OCI-LY7 (cell line): ENCODE data around the gene SH2D3C. TPM values are rescaled to one million over a fixed set of nuclear protein-coding genes. Genes with fewer than 3 reads are reported as not detected.

ENCODE experiments used
- BruUV-seq: library from RNA; stranded (reverse); fragments of 400-500 nt; replicated peaks from 2 replicates; lab custom pipeline; 2021; lab: Mats Ljungman, UMichigan
- CTCF ChIA-PET: fragments of 300-600 bp; sonication (Branson Sonifier 250); formaldehyde crosslinking; loops from one replicate; lab custom pipeline; 2022; ENCODE audit warnings: antibody characterized with exemption; ENCODE audit not compliant: unreplicated experiment; lab: Charles Lee
- POLR2A ChIA-PET: fragments of 300-600 bp; sonication (Branson Sonifier 250); formaldehyde crosslinking; loops from one replicate; lab custom pipeline; 2022; ENCODE audit warnings: antibody characterized with exemption; lab: Charles Lee
- DNase-seq: peaks from one replicate; pipeline ENCODE4 v3.0.0-alpha.2; 2015; ENCODE audit warnings: low spot score
- H2AFZ ChIP-seq: fragments of 200-600 bp; sonication (generic), shearing (Covaris generic); 2 replicates; pipeline ENCODE4 v1.6.1; 2014; ENCODE audit warnings: mild to moderate bottlenecking, antibody characterized with exemption, low read length, moderate library complexity
- H3K27ac ChIP-seq: fragments of 200-600 bp; sonication (generic); 2 replicates; pipeline ENCODE4 v1.5.1; 2014; ENCODE audit warnings: mixed run types, low read depth, mild to moderate bottlenecking, moderate library complexity, low read length, inconsistent platforms; ENCODE audit not compliant: poor library complexity, severe bottlenecking
- H3K36me3 ChIP-seq: fragments of 200-600 bp; sonication (generic); 2 replicates; pipeline ENCODE4 v1.6.1; 2014; ENCODE audit warnings: mild to moderate bottlenecking, antibody characterized with exemption, low read length, moderate library complexity, mixed read lengths; ENCODE audit not compliant: insufficient read depth
- H3K4me1 ChIP-seq: fragments of 200-600 bp; sonication (generic); 2 replicates; pipeline ENCODE4 v1.5.1; 2014; ENCODE audit warnings: mild to moderate bottlenecking, low read length; ENCODE audit not compliant: insufficient read depth, poor library complexity, severe bottlenecking
- H3K4me2 ChIP-seq: fragments of 200-600 bp; sonication (generic); 2 replicates; pipeline ENCODE4 v1.6.1; 2014; ENCODE audit warnings: mild to moderate bottlenecking, low read length
- H3K4me3 ChIP-seq: fragments of 200-600 bp; sonication (generic); 2 replicates; pipeline ENCODE4 v1.5.1; 2014; ENCODE audit warnings: mild to moderate bottlenecking, low read depth, low read length; ENCODE audit not compliant: poor library complexity, severe bottlenecking
- H3K79me2 ChIP-seq: fragments of 200-600 bp; sonication (generic); 2 replicates; pipeline ENCODE4 v1.6.1; 2016; ENCODE audit warnings: low read depth, mild to moderate bottlenecking, low read length, moderate library complexity, mixed read lengths; ENCODE audit not compliant: insufficient read depth
- H3K9me2 ChIP-seq: fragments of 200-600 bp; sonication (generic); 2 replicates; pipeline ENCODE4 v1.6.1; 2016; ENCODE audit warnings: mild to moderate bottlenecking, low read length, mixed read lengths; ENCODE audit not compliant: insufficient read depth
- H3K9me3 ChIP-seq: fragments of 200-600 bp; sonication (generic); 2 replicates; pipeline ENCODE4 v1.6.1; 2014; ENCODE audit warnings: mild to moderate bottlenecking, mixed run types, low read length, mixed read lengths
- H4K20me1 ChIP-seq: fragments of 200-600 bp; sonication (generic); 2 replicates; pipeline ENCODE4 v1.6.1; 2014; ENCODE audit warnings: mild to moderate bottlenecking, antibody characterized with exemption, low read length, moderate library complexity, mixed read lengths; ENCODE audit not compliant: insufficient read depth
- EZH2phosphoT487 ChIP-seq: fragments of 200-600 bp; sonication (generic); IDR thresholded peaks from 2 replicates; pipeline ENCODE4 v1.6.1; 2018; ENCODE audit warnings: low read depth, borderline replicate concordance, mild to moderate bottlenecking, mixed run types, antibody characterized with exemption, low read length, moderate library complexity, mixed read lengths
- intact Hi-C: fragments of 100-400 bp; cut with micrococcal nuclease; formaldehyde crosslinking; loops from one replicate; pipeline ENCODE4 v1.10.0; 2022; ENCODE audit not compliant: unreplicated experiment
- total RNA-seq, 2 experiments: library from RNA; depleted of rRNA in 1 of 2; stranded (reverse); fragments of >200 nt in 1 of 2; shearing (Covaris generic) in 1 of 2; gene quantifications; 2 replicates each; pipeline ENCODE4 v1.2.3, GENCODE V29; 2014 to 2022
- TF ChIP-seq, protein P1 (sequence below): fragments of 200-600 bp; sonication (generic); conservative IDR thresholded peaks from 2 replicates; pipeline ENCODE4 v1.5.1; 2014; ENCODE audit warnings: mild to moderate bottlenecking, antibody characterized with exemption, low read length, moderate library complexity, mixed read lengths

Gene SH2D3C
- total RNA-seq, 2 experiments from 2014 or later, result 40.0 to 45.7 TPM

DNA sequence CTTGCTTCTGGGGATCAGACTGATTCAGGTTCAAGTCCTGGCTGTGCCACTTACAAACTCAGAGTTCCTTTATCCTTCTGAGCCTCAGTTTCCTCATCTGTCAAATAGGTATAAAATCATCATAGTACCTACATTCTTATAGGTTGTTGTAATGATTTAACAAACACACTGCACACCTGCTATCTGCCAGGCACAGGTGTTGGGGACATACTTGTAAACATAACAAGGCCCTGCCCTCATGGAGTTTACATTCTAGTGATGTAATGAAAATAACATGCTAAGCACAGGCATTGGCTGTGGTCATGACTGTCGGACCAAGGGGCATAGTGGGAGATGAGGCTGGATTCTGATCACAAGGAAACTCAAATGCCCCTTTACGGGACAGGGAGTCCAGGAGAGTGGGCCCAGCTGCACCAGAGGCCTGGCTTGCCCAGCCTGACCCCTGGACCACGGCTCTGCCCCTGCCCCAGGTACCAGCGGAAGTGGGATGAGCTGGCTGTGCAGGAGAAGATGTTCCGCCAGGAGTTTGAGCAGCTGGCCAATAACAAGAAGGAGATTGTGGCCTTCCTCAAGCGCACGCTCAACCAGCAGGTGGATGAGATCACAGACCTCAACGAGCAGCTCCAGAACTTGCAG lies 69.4 kb downstream of the SH2D3C start:
- POLR2A ChIA-PET, result interaction anchor here (1.5 kb wide), 1 partner anchor 13 kb away, joined by 3 read pairs; no protein-coding TSS in a partner anchor
- CTCF ChIA-PET, result no interaction called here

DNA sequence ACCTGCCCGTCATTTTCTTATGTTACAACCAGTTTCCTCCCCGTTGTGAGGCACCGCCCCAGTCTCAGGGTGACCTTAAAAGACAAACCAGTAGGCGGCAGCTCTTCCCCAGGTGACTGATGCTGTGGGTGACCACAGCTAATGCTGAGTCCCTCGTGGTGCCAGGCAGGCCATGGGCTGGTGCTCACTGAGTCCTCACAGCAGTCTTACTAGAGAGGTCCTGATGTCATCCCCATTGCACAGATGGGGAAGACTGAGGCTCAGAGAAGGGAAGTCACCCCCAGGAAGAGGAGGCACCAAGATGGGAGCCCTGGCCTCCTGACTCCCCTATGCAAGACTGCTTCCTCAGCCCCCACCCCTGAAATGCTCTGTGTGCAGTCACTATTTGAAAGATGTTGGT lies 70.7 kb downstream of the SH2D3C start:
- intact Hi-C loops, result no loop called here

More for the DNA sequence above, 69.4 kb downstream of the SH2D3C start:
- H3K79me2 ChIP-seq, result no peaks in the 10 kb centered on the region
- no peak for TF ChIP-seq EZH2phosphoT487
- TF ChIP-seq, protein P1, sequence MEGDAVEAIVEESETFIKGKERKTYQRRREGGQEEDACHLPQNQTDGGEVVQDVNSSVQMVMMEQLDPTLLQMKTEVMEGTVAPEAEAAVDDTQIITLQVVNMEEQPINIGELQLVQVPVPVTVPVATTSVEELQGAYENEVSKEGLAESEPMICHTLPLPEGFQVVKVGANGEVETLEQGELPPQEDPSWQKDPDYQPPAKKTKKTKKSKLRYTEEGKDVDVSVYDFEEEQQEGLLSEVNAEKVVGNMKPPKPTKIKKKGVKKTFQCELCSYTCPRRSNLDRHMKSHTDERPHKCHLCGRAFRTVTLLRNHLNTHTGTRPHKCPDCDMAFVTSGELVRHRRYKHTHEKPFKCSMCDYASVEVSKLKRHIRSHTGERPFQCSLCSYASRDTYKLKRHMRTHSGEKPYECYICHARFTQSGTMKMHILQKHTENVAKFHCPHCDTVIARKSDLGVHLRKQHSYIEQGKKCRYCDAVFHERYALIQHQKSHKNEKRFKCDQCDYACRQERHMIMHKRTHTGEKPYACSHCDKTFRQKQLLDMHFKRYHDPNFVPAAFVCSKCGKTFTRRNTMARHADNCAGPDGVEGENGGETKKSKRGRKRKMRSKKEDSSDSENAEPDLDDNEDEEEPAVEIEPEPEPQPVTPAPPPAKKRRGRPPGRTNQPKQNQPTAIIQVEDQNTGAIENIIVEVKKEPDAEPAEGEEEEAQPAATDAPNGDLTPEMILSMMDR, result no peak
- no peaks in the 10 kb centered on the region; the same call in 1 of the 2 replicates for H4K20me1 ChIP-seq
- H3K4me3 ChIP-seq, result no peak overlapping the region
- no TSS peak for BruUV-seq
- intact Hi-C loops, result no loop called here
- no peak overlapping the region for H3K27ac ChIP-seq
- no peaks in the 10 kb centered on the region for H3K9me2 ChIP-seq
- H3K4me1 ChIP-seq, result peaks cover 18% of the 10 kb centered on the region
- no peak overlapping the region for H2AFZ ChIP-seq
- H3K4me2 ChIP-seq, result no peak overlapping the region
- DNase-seq, result no peak
- H3K9me3 ChIP-seq, result no peaks in the 10 kb centered on the region
- H3K36me3 ChIP-seq, result no peaks in the 10 kb centered on the region

GRCh38 chr9:127706836-127707241 lies 71.6 kb downstream of the SH2D3C start, which contains the start of gene CFAP157:
TSS of gene CFAP157 (plus strand) at chr9:127706988. CDS start at chr9:127707032, 44 bp downstream.
- POLR2A ChIA-PET, result no interaction called here

More for the DNA sequence above, 70.7 kb downstream of the SH2D3C start:
- no peaks in the 10 kb centered on the region for H3K9me3 ChIP-seq
- peaks cover 18% of the 10 kb centered on the region for H3K4me1 ChIP-seq
- H3K36me3 ChIP-seq, result no peaks in the 10 kb centered on the region
- ChIA-PET POLR2A (no interaction called here), CTCF (no interaction called here)
- H3K4me2 ChIP-seq, result no peak overlapping the region
- no peak overlapping the region for H3K27ac ChIP-seq
- BruUV-seq, result no TSS peak
- H2AFZ ChIP-seq, result no peak overlapping the region
- DNase-seq, result peak; percentile 55
- H3K4me3 ChIP-seq, result no peak overlapping the region
- H3K9me2 ChIP-seq, result no peaks in the 10 kb centered on the region
- H4K20me1 ChIP-seq, result no peaks in the 10 kb centered on the region
- H3K79me2 ChIP-seq, result no peaks in the 10 kb centered on the region
- TF ChIP-seq EZH2phosphoT487, result no peak
- TF ChIP-seq, protein P1, result peak; percentile 69

More at GRCh38 chr9:127706836-127707241, 71.6 kb downstream of the SH2D3C start, which contains the start of gene CFAP157:
- TF ChIP-seq, protein P1, result no peak
- TF ChIP-seq EZH2phosphoT487, result no peak
- no TSS peak for BruUV-seq
- no peak within 1 kb of the TSS for H3K4me2 ChIP-seq
- H3K36me3 ChIP-seq, result no peaks in the 10 kb centered on the region
- H3K4me1 ChIP-seq, result peaks cover 18% of the 10 kb centered on the region
- intact Hi-C loops, result no loop called here
- H3K79me2 ChIP-seq, result no peaks in the 10 kb centered on the region
- DNase-seq, result peak; percentile 15
- no peak within 1 kb of the TSS for H2AFZ ChIP-seq
- CTCF ChIA-PET, result interaction anchor here (0.6 kb wide), 1 partner anchor 77 kb away, joined by 9 read pairs; no protein-coding TSS in a partner anchor
- no peaks in the 10 kb centered on the region for H3K9me2 ChIP-seq
- no peaks in the 10 kb centered on the region for H4K20me1 ChIP-seq
- H3K9me3 ChIP-seq, result no peaks in the 10 kb centered on the region
- H3K4me3 ChIP-seq, result no peak within 1 kb of the TSS
- H3K27ac ChIP-seq, result no peak within 1 kb of the TSS
